Prostate gland (tissue), 2 donors: ENCODE data around the gene APOL3.

ENCODE experiments used
- CTCF ChIP-seq, 4 experiments: fragments of 200-600 bp in 2 of 4; fragments of 450-650 bp in 2 of 4; sonication (generic) in 2 of 4; IDR thresholded peaks; 1 replicate in 3 of 4; 2 replicates in 1 of 4; pipeline ENCODE4 v1.5.1; 2016 to 2019; ENCODE audit warnings: antibody characterized with exemption in 4 of 4, mild to moderate bottlenecking in 2 of 4, moderate library complexity in 2 of 4
- POLR2A ChIP-seq: fragments of 450-650 bp; IDR thresholded peaks from one replicate; pipeline ENCODE4 v1.6.1; 2016; ENCODE audit warnings: antibody characterized with exemption, mild to moderate bottlenecking
- POLR2AphosphoS5 ChIP-seq: sonication (generic); formaldehyde crosslinking; IDR thresholded peaks from one replicate; pipeline ENCODE4 v1.6.1; 2017; ENCODE audit warnings: antibody characterized with exemption

DNA sequence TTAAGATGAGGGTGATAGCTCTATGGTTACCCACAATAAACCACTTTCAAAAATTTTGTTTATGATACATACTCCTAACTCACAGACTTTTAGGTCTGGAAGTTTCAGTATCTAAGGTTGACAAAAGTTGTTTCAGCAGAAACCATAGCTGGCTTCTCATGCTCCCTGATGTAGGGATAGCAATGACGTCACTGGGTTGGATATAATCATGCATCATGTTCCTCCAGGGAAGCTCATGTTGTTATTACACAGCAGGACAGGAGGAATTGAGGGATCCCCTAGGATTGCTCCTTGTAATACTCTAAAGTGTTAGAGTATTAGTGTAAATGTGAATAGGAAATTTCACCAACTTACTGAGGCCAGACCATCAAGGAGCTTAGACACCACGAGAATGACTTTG is 23.6 kb downstream of the APOL3 start:
- TF ChIP-seq CTCF (IDR thresholded peaks at IDR 0.05) (no peak), POLR2A (no peak), POLR2AphosphoS5 (no peak)
